ENCODE measurements around the gene HVCN1.

Gene HVCN1

GRCh38 chr12:110599334-110599733, 89.6 kb downstream of the HVCN1 start:
- H3K36me3 ChIP-seq (ENCODE audit: insufficient read depth, low read length) = no peaks in the 10 kb centered on the region
- no peaks in the 10 kb centered on the region for H3K4me1 ChIP-seq (ENCODE audit: insufficient read depth, low read length)
- H3K9ac ChIP-seq (ENCODE audit: low read depth, low read length) = no peak overlapping the region
- no peaks in the 10 kb centered on the region for H3K9me3 ChIP-seq (ENCODE audit: control insufficient read depth, insufficient read depth, low read length)

All from ES-I3 (cell line).